ENCODE data around the gene PDZRN4. TPM values are rescaled to one million over a fixed set of nuclear protein-coding genes. Genes with fewer than 3 reads are reported as not detected.
"Not testable (repeated sequence)": the region's sequence is repeated elsewhere in the genome, so short reads cannot be mapped to it uniquely, and the experiment has no call there.

The PDZRN4 gene
- total RNA-seq (2014; rRNA removed; shearing (Covaris generic)): not detected in 2 replicates

DNA sequence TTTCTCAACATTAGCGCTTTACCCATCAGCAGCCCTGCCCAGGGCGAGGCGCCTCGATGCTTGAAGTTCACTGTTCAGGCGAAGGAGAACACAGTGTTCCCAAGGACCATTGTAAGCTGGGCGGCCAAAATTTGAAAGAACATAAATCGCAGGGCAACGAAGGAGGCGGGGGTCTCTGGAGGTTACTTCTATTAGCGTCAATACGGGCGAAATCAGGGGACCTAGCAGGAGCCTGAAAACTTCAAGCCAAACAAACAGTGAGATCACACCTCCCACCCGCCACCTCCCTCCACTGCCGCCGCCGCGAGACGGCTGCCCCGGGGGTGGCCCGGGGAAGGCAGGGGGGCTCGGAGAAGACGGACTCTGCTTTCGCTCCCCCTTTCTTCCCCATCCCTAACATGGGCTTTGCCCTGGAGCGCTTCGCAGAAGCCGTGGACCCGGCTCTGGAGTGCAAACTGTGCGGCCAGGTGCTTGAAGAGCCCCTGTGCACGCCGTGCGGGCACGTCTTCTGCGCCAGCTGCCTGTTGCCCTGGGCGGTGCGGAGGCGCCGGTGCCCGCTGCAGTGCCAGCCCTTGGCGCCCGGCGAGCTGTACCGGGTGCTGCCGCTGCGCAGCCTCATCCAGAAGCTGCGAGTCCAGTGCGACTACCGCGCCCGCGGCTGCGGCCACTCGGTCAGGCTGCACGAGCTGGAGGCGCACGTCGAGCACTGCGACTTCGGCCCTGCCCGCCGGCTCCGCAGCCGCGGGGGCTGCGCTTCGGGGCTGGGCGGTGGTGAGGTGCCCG lies at the start of gene PDZRN4:
Gene PDZRN4, plus strand, starts transcription at position 263 of the 783 bp plus-strand sequence.
- no peak for DNase-seq (ENCODE audit: low spot score)

DNA sequence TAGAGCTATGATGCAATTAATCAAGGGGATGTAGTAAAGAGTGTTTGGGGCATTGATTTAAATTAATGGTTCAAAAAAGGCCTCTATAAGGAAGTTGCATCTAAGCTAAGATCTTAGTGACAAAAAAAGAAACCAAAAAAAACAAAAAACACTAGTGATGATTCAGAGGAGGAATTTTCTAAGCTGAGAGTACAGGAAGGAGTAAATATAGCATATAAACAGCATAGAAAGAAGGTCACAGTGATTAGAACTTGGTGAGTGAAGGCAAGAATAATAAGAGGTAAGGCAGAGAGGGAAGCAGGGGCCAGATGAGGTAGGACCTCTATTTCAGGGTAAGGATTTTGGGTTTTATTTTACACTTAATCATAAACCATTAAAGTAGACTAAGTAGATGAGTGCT lies 48.0 kb upstream of the PDZRN4 start:
- DNase-seq (ENCODE audit: low spot score): no peak

DNA sequence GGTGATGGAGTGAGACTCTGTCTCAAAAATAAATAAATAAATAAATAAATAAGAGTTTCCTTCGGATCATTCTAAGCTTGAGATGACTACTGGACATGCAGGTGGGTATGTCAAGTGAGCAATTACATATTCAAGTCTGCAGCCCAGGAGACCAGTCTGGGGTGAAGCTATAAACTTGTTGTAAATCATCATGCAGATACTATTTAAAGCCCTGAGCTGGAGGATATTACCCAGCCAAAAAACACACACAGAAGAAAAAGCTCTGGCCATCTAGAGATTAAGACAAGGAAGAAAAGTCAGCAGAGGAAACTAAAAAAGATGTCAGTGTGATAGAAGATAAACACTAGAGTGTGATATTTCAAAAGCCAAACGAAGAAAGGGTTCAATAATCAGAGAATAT lies 47.0 kb upstream of the PDZRN4 start:
- no peak for DNase-seq (ENCODE audit: low spot score)

DNA sequence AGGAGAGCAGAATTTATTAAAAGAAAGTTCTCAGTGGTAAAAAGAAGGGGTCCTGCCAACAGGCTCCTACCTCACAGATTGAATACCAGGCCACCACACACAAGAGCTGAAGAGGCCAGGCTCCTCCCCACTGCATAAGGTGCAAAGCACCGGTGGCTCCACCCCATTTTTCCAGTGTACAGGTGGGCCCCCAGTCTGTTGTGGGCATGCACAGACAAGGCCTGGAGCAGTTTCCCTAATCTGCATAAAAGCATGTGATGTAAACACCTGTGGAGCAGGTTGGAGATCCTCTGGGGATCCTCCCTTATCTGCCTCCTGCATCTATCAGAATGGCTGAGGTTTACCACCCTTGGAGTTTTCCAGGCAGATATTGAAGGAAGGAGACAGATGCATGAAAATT lies 45.7 kb upstream of the PDZRN4 start:
- DNase-seq (ENCODE audit: low spot score): no peak

DNA sequence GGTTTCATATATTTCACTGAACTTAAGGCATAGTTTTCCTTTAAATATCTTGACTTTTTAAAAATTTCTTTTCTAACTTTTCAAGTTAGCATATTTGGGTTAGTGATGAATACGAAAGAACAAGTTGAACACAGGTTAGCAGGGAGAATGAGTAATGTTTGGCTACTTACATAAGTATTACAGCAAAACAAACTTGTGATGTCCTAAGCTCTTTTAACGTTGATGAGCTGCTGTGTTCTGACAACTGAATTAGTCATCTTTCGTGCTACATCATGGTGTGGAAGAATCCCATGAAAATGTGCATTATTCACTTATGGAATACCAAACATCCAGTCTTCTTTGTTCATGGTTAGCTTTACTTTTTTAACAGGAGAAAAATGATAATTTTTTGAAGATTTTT lies 36.3 kb upstream of the PDZRN4 start:
- DNase-seq (ENCODE audit: low spot score): no peak

DNA sequence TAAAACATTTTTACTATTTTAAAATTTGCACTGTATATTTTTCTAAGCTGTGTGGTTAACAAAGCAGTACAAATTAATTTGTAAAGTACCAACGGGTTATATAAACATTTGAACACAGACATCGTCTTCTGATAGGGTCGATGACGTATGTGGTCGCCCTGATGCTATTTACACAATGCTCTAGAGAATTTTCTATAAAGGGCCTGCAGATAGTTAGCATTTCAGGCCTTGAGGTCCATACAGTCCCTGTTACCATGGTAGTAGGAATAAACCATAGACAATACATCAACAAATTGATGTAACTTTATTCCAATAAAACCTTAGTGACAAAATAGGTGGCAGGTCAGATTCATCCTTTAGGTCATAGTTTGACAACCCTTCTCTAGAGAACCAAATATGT lies 25.7 kb upstream of the PDZRN4 start:
- no peak for DNase-seq (ENCODE audit: low spot score)

DNA sequence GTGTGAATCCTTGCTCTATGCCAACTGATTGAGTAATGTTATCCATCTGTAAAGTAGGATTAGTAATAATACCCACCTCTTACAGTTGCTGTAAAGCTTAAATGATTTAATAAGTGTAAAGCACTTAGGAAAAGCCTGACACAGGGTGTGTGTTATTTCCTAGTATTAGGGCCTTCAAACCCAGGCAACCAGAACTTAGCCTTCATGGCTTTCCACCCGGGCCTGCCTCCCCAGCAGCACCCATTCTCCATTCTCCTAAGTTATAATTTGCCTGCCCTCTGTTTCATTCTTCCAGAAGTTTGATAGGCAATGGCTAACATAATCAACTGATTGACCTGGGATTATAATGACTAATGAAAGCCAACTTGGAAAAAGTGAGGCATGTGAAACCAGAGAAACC lies 20.4 kb upstream of the PDZRN4 start:
- DNase-seq (ENCODE audit: low spot score): no peak

DNA sequence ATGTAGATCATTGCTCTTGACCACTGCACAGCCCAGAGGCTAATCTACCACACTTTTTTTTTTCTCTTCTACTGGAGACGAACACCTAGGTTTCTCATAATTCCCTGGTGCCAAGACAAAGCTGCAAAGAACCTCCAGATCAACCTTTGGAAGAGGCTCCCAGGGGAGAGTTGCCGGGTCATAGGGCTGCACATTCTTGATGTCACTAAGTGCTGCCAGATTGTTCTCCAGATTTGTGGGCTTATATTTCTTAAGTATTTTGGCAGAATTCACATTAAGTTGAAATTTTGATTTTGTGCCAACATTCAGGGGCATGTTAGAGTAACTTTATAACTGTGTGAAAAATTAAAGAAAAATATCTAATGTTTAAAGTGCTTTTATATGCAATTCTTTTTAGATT lies 13.5 kb upstream of the PDZRN4 start:
- no peak for DNase-seq (ENCODE audit: low spot score)

DNA sequence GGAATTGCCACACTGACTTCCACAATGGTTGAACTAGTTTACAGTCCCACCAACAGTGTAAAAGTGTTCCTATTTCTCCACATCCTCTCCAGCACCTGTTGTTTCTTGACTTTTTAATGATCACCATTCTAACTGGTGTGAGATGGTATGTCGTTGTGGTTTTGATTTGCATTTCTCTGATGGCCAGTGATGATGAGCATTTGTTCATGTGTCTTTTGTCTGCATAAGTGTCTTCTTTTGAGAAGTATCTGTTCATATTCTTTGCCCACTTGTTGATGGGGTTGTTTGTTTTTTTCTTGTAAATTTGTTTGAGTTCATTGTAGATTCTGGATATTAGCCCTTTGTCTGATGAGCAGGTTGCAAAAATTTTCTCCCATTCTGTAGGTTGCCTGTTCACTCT lies 8.6 kb upstream of the PDZRN4 start:
- not testable (repeated sequence) for DNase-seq (ENCODE audit: low spot score)

DNA sequence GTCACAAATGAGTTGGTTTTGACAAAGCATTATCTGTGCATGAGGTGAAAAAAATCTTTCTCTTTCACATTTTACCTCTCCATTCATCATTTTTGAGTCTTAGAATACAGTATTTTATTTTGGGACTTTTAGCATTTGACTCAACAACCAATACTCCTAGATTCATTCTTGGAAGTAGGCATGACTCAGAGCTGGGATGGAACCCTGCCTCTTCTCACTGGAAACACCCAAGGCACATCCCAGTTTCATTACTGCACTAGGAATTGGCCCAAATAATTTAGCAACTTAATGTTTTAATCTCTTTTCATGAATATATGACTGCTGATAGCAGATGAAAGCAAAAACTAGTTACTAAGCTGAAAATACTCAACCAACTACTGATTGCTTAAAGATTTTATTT lies 3.3 kb upstream of the PDZRN4 start:
- DNase-seq (ENCODE audit: low spot score): no peak

DNA sequence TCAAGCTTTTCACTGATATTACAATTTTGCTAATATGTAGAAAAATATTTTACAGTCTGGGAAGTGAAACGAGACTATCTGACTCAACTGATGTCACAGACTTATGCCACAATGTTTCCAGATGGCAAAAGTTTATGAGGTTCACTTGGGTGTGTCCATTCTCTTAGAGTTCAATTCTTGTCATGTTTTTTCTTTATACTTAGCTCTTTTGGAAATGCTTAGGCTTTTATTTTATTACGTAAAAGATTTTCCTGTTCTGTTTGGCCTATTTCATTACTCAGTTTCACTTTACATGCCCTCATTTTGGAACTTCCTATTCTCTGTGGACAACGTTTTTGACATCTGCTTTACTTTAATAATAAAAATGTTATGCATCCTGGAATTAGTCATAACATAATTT lies 2.1 kb upstream of the PDZRN4 start:
- no peak for DNase-seq (ENCODE audit: low spot score)

DNA sequence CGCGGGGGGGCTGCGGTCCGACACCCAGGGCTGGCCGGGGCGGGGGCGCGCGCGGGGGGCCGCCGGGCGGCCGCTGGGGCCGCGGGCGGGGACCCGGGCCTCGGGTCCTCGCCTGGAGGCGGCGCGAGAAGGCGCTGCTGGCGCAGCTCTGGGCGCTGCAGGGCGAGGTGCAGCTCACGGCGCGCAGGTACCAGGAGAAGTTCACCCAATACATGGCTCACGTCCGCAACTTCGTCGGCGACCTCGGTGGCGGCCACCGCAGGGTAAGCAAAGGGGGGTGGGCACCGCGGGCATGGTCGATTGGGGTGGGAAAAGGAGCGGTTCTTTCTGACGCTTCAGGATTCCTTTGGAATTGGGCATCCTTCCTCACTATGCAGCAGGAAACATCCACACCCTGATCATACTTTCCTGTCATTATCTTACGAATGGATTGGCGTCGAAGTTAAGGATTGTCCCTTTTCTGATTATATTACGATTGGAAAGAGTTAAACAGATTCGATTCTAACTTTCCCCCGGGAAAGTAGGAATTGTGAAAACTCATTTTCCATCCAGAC lies 798 bp downstream of the PDZRN4 start:
- DNase-seq (ENCODE audit: low spot score): no peak

DNA sequence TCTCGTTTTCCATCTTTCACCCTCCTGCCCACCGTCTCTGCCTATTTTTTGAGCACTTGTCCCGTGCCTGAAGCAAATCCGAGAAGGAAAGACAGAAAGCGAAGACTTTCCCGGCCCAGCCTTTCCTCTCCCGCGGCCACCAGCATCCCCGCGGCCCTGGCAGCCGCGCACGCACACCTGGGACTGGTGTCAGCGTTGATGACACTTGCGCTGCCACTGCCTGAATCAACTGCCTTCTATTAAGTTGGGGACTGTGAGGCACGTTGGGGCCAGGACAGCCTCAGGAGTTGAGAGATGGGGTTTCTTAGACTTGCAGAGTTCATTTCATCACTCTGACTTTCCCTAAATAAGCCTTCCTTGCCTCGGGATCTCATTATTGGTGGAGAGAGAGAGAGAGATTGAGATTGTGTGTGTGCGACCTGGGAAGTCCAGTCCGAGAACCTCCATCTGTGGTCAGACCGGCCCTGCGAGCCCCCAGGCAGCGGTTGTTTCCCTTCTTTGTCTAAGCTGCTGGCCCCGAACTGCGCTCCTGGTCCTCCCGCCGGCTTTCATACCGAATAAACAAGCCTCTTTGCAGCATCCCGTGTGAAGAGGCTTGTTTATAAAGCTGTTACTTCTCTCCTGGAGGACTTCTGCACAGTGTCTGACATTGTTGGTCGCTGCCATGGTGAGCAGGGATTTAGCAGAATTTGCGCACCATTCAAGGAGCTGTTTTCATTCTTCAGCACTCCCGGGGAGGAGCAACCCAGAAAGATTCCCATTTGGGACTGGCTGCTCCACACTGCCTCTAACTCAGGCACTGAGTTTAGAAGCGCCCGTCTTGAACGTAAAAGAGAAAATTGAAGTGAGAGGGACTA lies 1.5 kb downstream of the PDZRN4 start:
- no peak for DNase-seq (ENCODE audit: low spot score)

DNA sequence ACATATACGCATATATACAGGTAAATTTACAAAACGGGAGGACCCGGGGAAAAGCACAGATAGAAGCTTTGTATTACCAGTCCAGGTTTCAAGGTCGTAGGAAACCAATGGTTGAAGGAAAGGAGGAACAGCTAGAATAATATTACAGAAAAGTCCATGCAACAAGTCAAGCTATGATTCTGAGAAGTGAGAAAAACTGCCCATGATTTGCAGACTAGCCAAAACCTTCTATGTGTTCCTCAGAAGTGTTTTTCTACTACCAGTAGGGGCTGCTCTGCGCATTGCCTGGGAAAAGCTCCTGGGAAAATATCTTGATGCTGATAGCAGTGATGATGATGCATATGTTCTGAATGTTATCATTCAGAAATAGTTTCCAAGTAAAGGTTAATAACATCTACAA lies 2.2 kb downstream of the PDZRN4 start:
- no peak for DNase-seq (ENCODE audit: low spot score)

DNA sequence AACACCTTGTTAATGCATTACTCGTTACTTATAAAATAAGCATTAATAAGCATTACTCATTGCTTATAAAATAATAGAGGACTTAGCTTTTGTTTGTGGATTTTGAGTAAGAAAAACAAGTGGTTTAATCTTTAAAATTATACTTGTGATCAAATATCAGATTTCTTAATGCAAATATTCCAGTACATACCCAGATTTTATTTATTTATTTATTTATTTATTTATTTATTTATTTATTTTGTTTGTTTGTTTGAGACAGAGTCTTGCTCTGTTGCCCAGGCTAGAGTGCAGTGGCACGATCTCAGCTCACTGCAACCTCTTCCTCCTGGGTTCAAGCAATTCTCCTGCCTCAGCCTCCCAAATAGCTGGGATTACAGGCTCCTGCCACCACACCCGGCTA lies 3.4 kb downstream of the PDZRN4 start:
- DNase-seq (ENCODE audit: low spot score): not testable (repeated sequence)

DNA sequence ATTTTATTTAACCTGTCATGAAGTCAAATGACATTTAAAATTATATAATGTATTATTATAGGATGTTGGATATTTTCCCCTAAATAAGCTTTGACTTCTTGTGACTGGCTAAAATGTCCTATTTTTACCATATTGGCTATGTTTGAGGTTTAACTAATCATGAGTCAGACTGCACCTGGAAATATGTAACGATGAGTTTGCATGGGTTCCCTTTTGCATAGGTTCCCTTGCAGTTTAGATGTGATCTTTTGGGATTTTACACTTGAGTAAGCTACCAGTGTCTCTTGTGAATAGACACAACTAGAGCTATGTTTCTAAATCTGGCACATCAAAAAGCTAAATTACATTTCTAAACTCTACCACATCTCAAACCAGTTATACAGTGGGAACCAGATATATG lies 5.2 kb downstream of the PDZRN4 start:
- no peak for DNase-seq (ENCODE audit: low spot score)

DNA sequence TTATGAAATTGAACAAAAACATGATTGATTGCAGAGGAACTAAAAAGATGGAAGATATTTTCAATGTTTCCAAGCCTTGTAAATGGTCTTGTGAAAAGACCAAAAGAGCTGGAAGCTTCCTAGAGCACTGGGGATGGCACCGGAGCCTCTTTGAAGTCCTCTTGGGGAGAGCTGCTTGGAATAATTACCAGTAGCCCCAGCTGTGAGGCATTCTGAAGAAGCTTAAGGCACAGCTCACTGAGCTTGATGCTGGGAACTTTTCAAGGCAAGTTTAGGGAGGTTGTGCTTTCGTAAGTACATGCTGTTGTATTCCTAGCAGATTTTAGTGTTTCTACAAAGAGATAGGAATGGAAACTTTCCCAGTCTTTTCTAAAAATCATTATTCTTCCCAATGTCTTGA lies 13.9 kb downstream of the PDZRN4 start:
- no peak for DNase-seq (ENCODE audit: low spot score)

DNA sequence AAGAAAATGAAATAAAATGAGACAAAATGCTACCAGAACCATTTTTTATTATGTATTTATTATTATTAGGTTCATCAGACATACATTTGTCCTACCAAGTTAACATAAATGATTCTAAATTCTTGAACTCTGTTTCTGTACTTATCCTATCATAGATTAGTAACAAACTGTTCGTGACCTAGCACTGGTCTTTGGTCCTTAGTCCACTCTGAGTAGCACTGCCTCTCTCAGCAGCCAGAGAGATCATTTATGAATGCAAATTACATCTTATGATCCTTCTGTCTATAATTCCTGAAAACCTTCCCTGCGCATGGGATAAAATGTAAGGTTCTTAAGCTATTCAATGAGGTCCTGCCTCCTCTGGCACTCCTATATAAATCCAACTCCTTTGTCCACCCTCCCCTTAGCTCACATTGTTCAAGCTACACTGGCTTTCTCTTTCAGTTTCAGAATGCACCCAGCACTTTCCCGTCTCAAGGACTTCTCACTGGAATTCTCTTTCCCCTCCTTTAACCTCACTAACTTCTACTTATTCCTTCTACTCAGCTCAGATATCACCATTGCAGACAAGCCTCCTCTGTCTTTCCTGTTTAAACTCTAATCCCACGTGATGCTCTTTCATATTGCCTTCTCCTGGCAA lies 17.1 kb downstream of the PDZRN4 start:
- no peak for DNase-seq (ENCODE audit: low spot score)

DNA sequence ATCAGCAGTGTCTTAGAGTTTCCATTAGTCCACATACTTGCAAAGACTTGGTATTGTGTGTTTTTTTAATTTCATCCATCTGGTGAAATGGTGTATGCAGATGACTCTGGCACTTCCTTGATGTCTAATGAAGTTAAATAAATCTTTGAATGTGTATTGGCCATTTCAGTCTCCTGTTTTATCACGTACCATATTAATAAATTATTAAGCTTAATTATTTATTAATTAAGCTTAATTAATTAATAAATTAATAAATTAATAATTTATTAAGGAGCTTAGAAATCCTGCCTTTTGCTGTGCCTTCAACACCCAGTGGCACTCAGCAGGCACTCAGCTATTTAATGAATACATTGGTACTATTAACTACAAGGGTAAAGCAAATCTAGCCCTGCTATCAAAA lies 18.2 kb downstream of the PDZRN4 start:
- no peak for DNase-seq (ENCODE audit: low spot score)

DNA sequence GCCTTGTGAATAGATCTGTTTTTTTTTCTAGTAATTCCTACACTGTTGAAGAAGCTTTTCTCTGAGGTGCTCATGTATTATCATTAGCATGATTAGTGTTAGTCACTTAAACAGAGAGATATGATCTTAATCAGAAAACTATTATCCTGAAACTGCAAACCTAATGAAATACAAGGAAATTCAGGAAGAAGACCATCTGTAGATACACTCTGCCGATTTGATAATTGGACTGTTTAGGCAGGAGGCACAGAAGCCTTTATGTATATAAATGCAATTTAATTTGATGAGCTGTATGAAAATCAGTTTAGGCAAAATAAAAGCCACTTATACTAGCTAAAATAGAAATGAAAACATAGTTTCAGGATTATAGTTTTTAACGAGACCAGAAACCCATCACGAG lies 23.3 kb downstream of the PDZRN4 start:
- DNase-seq (ENCODE audit: low spot score): no peak

DNA sequence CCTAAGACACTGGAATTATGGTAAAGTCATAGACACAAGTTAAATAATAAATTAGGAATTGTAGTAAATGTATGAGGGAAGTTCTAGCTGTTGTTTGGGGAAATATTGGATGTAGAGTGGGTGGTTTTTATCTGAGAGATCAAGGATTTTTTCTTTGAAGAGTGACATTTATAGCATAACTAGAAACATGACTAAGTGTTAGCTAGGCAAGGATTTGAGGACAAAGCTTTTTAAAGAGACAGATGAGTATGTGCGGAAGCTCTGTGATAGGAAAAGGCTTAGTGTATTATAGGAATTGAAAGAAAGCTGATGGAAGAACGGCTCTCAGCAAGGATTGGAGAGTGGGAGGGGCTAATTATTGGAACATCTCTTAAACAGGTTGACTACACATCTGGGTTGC lies 24.5 kb downstream of the PDZRN4 start:
- no peak for DNase-seq (ENCODE audit: low spot score)

DNA sequence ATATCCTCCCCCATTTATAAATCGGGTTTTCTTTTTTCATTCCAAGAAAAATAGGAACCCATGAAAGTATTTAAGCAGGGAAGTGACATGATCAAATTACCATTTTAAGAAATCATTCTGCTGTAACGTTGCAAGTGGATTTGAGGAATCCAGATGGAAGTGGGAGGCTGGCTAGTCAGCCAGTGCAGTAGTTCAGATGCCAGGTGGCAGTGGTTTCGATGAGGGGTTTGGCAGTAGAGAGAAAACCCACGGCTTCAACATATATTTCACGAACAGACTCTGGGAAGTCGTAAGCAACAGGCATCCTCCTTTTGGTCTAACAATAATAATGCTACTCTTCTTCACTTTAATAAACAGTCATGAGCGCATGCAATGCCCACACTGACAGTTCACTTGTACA lies 25.0 kb downstream of the PDZRN4 start:
- no peak for DNase-seq (ENCODE audit: low spot score)
